ENCODE measurements around the gene RNF182.
"Not testable (repeated sequence)": the region's sequence is repeated elsewhere in the genome, so short reads cannot be mapped to it uniquely, and the experiment has no call there.

Gene RNF182

GRCh38 chr6:13972602-13973001 lies 47.9 kb downstream of the RNF182 start:
- DNase-seq, result not testable (repeated sequence)

GRCh38 chr6:13973422-13973821 lies 48.7 kb downstream of the RNF182 start:
- DNase-seq, result not testable (repeated sequence)

DNA sequence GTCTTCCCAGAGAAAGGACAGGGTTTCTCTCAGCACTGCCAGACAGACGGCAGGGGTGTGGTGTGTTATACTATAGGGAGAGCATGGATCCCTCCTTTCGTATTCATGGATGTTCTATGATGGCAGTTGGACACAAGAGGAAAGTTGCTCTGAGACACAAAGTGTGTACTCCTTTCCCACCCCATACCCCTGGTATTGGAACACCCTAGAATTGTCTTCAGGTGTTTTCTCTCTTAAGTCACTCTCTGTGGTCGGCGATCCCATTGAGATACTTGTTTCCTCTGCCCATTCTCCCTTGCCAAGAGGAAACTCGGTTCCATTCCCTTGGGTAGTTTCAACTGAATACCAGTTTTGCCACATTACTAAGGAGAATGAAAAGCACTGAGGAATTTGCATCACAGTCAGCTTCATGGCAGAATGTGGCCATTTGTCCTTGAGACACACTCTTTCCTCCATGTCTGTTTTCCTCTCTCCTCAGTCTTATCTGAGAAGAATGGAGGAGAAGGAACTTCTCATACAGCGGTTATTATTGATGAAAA lies 53.4 kb downstream of the RNF182 start:
- DNase-seq, result no peak

GRCh38 chr6:13978787-13979186 lies 54.0 kb downstream of the RNF182 start:
- DNase-seq, result no peak

DNA sequence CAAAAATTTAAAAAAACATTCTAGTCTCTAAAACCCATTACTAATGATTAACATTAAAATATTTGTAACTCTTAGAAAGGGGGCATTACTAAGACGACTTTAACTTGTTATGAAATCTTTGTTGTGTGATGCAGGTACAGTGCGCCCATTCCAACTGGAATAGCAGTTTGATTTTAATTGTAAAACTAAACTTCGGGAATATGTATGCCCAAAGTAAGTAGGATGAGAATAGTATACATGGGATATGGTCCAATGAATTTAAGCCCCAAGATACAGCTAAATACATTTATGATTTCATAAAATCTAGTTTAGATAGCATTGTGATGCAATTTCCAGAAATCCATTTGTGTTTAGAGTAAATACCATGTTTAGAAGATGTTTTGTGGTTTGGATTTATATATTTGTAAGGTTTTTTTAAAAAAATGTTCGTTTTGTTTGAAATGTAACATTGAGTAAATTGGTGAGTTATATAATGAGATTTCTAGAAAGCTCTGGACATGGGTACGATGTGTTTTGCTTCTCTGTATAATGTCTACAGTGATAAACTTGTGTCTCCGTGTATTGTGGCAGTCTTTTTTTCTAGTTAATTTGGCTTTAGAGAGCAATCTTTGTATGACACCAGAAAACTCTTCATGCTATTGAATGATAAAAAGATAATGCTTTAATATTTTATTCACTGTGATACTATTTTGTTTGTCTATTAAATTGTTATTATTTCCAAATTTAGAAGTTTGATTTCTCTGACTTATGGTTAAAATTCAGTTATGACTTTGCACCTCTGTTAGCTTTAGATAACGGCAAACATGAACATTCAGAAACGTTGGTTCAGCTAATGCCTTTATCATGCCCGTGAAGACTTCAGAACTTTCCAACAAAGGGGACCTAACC lies 54.8 kb downstream of the RNF182 start:
- DNase-seq, result no peak

GRCh38 chr6:13980534-13980933 lies 55.8 kb downstream of the RNF182 start:
- DNase-seq, result no peak

DNA sequence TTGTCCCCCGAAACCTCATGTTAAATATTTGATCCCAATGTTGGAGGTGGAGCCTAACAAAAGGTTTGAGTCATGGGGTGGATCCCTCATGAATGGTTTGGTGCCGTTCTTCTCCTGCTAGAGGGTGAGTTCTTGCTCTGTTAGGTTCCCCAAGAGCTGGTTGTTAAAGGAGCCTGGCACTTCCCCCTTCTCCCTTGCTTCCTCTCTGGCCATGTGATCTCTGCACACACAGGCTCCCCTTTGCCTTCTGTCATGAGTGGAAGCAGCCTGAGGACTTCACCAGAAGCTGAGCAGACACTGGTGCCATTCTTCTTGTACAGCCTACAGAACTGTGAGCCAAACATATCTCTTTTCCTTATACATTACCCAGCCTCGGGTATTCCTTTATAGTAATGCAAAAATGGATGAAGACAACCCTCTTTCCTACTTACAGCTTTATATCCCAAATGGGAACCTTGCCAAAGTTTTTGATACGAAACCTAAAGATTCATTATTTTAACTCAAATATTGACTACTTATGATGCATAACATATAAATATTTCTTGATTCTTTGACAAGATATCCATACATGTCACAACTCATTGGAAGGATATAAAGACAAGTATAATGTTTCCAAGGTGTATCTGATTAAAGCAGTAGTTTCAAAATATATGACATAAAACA lies 61.0 kb downstream of the RNF182 start:
- no peak for DNase-seq

- no peak for DNase-seq
These were observed 62.1 kb downstream of the RNF182 start for GRCh38 chr6:13986700-13987399.

DNA sequence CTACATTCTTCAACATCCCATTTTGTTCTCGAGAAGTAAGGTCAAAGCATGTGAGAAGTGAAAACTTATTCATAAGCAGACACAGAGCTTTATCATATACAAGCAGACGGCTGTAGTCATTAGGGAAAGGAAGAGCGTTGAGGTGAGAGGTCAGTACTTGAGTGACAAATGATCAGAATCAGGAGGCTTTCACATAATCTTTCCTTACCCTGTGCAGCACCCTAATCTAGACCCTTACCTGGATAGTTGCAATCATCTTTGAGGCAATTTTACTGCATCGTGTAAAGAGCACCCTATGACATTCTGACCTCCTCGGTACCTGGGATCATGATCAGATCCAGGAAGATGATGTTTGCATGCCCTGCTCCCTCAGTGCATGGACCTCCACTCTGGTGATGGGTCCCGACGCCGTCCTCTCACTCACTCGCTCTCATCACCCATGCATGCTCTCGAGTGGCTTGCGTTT lies 62.7 kb downstream of the RNF182 start:
- DNase-seq, result no peak

DNA sequence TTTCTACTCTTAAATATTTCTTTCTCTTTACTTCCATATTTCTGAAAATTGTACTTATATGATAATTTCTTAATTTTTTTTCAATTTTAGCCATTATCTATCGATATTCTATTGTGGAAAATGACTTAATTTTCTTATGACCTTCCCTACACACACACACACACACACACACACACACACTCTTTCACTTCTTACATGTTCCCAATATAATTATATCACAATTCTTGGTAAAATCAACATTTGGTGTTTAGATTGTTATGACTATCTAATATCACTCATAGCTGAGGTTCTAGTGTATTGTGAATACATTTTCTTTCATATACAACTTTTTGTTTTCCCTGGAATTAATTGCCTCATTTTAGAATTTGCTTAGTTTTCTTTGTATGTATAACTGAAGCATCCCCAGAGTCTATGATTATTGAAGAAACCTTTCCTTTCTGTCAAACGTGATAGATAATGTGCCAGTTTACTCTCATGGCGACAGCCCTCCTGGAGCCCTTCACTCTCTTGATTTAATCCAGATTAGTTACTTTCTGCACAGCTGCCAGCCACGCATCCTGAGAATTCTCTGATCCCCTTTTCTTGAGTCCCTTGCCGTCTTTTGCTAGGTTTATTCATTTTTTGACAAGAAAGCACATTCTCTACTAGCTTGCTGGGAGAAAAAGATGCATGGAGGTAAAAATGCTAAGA lies 63.4 kb downstream of the RNF182 start:
- no peak for DNase-seq

- no peak for DNase-seq
These were observed 64.2 kb downstream of the RNF182 start for GRCh38 chr6:13988908-13989307.

DNA sequence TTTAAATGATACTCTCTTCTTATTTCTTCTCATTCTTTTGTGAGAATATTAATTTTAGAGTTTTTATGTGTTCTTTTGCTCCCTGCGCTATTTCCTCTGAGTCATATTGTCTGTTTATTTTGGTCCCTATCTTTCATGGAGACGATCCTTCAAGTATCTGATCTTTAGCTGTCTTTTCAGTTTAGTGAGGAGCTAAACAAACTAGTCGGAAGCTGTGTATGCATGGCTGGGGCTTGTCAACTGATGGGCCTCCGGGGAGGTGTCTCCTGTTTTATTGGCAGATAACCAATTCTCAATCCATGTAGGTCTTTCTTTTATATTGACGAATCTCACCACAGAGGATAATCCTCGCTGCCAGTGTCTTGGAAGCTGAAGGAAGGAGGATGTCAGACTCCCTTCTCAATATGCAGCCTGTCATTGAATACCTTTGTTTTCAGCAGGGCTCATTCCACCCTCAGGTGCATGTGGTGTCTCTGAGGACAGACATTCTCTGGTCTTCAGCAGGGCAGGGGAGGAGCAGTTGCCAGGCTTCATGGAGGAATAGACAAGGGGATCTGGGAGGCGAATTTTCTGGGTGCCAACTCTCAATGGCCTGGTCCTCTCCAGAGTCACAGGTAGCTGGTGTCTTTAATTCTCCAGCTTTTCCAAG lies 64.9 kb downstream of the RNF182 start:
- no peak for DNase-seq

DNA sequence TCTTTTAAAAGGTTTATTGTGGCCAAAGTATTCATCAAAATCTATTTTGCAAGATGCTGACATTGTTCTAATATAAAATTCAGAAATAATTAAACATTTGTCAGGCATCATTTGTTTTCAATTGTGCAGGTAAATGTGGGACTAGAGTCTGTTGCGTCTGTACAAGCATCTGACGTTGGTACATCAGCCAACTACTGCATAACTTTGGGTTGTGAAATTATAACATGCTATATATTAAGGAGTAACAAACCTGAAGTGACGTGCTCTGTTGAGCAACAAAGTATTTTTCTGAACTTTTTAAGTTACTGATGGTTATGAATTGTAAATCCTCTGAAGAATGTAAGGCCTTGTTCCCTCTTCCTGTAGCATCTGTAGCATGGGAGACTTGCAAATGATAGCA lies 66.0 kb downstream of the RNF182 start:
- DNase-seq, result no peak

DNA sequence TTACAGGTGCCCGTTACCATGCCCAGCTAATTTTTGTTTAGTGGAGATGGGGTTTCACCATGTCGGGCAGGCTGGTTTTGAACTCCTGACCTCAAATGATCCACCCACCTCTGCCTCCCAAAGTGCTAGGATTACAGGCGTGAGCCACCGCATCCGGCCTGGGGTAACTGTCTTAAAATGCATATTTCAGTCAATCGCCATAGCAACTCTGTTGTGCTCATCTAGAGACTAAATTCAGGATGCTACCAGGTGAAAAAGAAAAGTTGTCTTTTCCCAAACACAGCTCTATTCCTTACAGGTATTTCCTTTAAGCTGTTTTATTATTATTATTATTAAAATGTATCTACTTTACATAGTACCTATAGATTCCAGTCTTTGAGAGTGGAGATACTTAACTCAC lies 66.6 kb downstream of the RNF182 start:
- DNase-seq, result no peak

DNA sequence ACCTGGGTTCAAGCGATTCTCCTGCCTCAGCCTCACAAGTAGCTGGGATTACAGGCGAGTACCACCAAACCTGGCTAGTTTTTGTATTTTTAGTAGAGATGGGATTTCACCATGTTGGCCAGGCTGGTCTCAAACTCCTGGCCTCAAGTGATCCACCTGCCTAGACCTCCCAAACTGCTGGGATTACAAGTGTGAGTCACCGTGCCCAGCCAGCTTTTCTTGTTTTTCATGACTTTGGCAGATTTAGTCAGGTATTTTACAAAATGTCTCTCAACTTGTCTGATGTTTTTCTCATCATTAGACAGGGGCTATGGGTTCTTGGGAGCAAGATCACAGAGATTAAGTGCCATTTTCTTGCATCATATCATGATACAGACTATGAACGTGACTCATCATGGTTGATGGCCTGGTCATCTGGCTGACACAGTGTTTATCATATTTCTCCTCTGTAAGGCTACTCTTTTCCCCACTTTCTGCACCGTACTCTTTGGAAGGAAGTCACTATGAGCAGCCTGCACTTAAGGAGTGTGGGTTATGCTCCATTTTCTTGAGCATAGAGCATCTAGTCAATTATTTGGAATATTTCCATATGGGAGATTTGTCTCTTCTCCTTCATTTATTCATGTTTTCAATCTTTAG lies 67.8 kb downstream of the RNF182 start:
- DNase-seq, result peak; percentile 22

DNA sequence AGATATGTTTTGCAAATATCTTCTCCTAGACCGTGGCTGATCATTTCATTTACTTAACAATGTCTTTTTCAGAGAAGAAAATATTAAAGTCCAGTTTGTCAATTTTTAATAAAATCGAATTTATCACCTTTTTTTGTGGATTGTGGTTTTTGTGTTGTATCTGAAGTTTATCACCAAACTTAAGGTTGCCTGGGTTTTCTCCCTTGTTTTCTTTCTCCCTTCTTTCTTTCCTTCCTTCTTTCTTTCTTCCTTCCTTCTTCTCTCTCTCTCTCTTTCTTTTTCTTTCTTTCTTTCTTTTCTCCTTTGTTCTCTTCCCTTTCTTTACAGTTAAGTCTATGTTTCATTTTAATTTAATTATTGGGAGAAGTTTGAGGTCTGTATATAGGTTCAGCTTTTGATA lies 68.7 kb downstream of the RNF182 start:
- no peak for DNase-seq

- DNase-seq, result no peak
These were observed 73.6 kb downstream of the RNF182 start for GRCh38 chr6:13998356-13998755.

DNA sequence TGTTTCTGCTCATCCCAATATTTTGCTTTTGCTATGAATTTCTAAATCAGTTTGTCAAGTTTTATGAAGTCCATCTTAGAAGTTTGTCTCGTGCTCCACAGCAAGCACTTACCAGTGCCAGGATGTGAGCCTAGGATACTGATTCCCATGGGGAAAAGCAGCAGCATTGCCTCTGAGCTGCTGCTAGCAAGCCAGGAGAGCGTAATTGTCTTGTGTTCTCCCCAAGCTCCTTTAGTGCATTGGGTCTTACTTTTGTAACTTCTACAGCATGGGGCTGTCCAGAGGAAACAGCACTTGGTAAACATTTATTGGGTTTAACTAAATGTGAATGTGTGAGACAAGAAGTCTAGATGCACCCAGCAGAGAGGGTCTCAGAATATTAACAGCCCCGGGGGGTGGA lies 76.1 kb downstream of the RNF182 start:
- no peak for DNase-seq

DNA sequence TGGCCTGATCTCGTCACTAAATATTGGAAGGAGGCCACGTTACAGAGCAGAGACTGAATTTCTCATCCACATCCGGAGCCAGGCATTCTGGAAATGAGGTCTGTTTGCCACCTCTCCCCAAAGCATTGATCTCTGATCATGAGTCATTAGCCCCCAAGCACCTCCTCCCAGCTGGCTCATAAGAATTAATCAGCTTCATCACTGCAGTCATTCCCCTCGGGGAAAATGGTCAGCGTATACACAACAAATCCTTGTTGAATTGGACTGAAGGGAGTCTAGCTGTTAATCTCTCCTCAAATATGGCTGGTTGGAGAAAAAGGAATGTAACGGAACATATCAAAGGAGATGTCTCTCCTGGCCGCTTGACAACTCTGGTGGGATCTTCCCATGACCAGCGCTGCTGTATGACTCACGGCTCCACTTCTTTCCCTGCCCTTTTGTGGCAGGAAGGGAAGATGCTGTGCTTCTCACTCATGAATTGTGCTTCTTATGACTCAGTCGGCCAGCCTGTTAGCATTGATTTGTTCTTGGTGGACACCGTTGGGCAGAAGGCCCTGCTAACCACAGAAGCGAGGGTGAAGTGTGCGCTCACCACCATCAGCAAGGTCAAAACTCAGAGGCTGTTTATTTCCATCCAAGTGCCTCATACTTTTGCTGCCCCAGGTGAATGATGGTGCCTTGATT lies 76.7 kb downstream of the RNF182 start:
- DNase-seq, result no peak

DNA sequence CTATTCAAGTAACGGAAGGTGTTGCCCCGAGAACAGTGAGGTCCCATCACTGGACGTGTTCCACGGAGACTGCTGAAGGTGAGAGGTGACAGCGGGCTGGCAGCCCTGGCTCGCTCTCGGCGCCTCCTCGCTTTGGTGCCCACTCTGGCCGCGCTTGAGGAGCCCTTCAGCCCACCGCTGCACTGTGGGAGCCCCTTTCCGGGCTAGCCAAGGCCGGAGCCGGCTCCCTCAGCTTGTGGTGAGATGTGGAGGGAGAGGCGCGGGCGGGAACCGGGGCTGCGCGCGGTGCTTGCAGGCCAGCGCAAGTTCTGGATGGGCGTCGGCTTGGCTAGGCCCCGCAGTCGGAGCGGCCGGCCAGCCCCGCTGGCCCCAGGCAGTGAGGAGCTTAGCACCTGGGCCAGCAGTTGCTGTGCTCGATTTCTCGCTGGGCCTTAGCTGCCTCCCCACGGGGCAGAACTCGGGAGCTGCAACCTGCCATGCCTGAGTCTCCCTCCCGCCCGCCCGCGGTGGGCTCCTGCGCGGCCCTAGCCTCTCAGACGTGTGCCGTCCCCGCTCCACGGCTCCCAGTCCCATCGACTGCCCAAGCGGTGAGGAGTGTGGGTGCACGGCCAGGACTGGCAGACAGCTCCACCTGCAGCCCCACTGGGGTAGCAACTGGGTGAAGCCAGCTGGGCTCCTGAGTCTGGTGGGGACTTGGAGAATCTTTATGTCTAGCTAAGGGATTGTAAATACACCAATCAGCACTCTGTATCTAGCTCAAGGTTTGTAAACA lies 77.6 kb downstream of the RNF182 start:
- peak; percentile 23 for DNase-seq

Measured in DMS53 (cell line).